ENCODE results near the gene KCTD19.
A peak's percentile ranks its signal among the peaks of the same experiment; 100 is the strongest.

KCTD19 gene

DNA sequence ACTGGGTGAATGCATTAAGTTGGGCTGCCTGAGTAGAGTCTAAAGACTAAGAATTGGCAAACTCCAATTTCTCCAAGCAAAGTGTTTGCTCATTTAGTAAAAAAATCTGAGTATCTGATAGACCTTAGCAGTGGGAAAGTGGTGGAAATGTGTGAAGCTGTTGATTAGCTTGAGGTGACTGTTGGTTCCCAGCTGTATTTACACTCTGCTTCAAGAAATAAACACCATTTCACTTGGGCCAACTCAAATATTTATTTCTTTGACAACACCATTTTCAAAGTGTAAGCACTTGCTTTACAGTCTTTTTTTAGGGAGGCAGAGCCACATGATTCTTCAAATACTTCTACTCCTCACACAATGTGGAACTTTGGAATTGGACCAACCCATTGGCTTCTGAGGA, 8.7 kb downstream of the KCTD19 start:
- no peak for DNase-seq (ENCODE audit: low read depth in 2 of 2)

DNA sequence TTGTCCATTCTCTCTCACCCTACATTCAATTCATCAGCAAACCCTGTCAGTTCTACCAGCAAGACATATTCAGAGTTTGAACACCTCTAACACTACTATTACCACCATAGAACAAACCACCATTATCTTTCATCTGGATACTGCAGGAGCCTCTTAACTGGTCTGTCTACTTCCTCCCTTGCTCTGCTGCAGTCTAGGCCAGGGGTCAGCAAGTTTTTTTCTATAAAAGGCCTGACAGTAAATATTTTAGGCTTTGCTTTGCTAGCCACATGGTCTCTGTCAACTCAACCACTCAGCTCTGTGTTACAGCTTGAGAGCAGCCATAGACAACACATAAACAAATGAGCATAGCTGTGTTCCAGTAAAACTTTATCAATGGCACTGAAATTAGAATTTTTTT, 13.8 kb downstream of the KCTD19 start:
- DNase-seq (ENCODE audit: low read depth in 2 of 2): no peak

- peak; percentile 75 to 80 for DNase-seq (ENCODE audit: low read depth in 2 of 2)
These were observed 14.7 kb downstream of the KCTD19 start for GRCh38 chr16:67311607-67312488.

- DNase-seq (ENCODE audit: low read depth in 2 of 2): no peak
These were observed 16.0 kb downstream of the KCTD19 start for GRCh38 chr16:67310561-67310960.

GRCh38 chr16:67305216-67306071, 21.1 kb downstream of the KCTD19 start:
- no peak for DNase-seq (ENCODE audit: low read depth in 2 of 2)

GRCh38 chr16:67304020-67304419, 22.5 kb downstream of the KCTD19 start:
- no peak for DNase-seq (ENCODE audit: low read depth in 2 of 2)

- no peak for DNase-seq (ENCODE audit: low read depth in 2 of 2)
These were observed 23.6 kb downstream of the KCTD19 start for GRCh38 chr16:67302970-67303369.

GRCh38 chr16:67302076-67302475, 24.5 kb downstream of the KCTD19 start:
- DNase-seq (ENCODE audit: low read depth in 2 of 2): no peak

GRCh38 chr16:67301080-67301782, 25.3 kb downstream of the KCTD19 start:
- no peak for DNase-seq (ENCODE audit: low read depth in 2 of 2)

DNA sequence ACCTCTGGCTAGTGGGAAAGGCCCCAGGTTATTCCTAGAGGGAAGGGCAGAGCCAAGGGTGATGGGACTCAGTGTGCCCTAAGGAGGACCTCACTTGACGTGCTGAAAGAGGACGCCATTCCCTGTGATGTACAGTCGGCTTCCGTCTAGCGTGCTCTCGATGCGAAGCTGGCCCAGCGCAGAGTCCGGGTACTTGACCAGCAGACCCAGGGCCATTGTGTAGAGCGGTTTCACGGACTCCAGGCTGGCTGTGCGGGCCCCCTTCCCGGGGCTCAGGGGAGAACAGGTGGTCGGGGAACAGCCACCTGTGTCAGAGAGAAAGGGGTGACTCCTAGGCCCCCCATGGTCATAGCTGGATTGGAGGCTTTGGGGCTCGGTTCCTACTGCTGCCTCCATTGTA, 27.3 kb downstream of the KCTD19 start:
- no peak for DNase-seq (ENCODE audit: low read depth in 2 of 2)

DNA sequence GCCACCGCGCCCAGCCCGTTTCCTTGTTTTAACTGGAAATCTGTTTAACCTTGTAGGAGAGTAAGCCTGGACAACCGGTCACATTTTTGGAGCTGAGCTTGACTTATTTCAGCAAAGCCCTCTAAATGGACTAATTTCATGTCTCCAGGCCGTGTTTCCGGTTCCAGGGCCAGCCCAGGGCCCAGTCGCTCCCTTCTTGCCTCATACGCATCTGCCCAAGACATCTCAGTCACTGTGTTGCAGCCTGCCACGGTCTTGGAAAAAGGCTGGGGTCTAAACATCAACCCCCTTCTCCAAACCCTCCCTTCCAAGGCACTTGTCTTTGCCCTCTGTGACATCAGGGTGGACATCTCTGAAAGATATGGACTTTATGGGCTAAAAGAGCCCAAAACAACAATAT, 28.3 kb downstream of the KCTD19 start:
- no peak for DNase-seq (ENCODE audit: low read depth in 2 of 2)

DNA sequence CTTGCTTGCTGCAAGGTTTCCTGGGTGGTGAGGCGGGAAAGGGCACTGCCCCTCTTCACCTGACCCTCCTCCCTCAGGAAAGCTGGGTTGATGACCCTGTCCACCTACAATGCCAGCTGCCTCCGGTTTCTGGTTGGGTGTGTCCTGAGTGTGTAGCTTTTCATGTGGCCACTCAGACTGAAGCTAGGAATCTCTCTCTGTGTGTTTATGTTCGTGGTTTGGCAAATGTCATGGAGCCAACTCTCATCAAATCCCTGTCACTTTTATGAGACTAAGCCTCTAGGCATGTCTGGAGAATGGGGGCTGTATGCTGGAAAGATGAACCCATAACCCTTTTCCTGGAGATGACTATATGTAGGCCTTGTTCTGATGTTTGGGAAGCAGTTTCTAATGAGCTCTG, 30.1 kb downstream of the KCTD19 start:
- no peak for DNase-seq (ENCODE audit: low read depth in 2 of 2)

- no peak for DNase-seq (ENCODE audit: low read depth in 2 of 2)
These were observed 31.6 kb downstream of the KCTD19 start for GRCh38 chr16:67294938-67295361.

- no peak for DNase-seq (ENCODE audit: low read depth in 2 of 2)
These were observed 32.3 kb downstream of the KCTD19 start for GRCh38 chr16:67294171-67294757.

GRCh38 chr16:67291461-67291860, 35.1 kb downstream of the KCTD19 start:
- DNase-seq (ENCODE audit: low read depth in 2 of 2): no peak

GRCh38 chr16:67287960-67288359, 38.6 kb downstream of the KCTD19 start:
- DNase-seq (ENCODE audit: low read depth in 2 of 2): no peak

- DNase-seq (ENCODE audit: low read depth in 2 of 2): no peak
These were observed 39.9 kb downstream of the KCTD19 start for GRCh38 chr16:67286441-67287235.

DNA sequence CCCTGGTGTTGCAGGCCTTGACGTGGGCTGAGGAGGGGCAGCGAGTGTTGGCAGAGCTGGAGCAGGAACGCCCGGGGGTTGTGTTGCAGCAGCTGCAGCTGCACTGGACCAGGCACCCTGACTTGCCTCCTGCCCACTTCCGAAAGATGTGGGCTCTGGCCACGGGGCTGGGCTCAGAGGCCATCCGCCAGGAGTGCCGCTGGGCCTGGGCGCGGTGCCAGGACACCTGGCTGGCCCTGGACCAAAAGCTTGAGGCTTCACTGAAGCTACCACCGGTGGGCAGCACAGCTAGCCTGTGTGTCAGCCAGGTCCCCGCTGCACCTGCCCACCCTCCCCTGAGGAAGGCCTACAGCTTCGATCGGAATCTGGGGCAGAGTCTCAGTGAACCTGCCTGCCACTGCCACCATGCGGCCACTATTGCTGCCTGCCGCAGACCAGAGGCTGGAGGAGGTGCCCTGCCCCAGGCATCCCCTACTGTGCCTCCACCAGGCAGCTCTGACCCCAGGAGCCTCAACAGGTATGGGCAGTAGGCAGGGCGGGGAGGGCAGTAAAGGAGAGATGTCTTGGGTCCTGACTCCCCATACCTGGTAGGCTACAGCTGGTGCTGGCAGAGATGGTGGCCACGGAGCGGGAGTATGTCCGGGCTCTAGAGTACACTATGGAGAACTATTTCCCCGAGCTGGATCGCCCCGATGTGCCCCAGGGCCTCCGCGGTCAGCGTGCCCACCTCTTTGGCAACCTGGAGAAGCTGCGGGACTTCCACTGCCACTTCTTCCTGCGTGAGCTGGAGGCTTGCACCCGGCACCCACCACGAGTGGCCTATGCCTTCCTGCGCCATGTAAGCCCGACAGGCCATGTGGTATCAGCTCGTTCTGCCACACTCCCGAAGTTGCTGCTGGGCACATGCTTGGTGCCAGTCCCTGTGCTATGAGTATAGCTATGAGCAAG, 41.6 kb downstream of the KCTD19 start:
- no peak for DNase-seq (ENCODE audit: low read depth in 2 of 2)

GRCh38 chr16:67283826-67284555, 42.5 kb downstream of the KCTD19 start:
- DNase-seq (ENCODE audit: low read depth in 2 of 2): no peak
